Measurements from ENCODE around the gene SYT11.
"Not testable (repeated sequence)": the region's sequence is repeated elsewhere in the genome, so short reads cannot be mapped to it uniquely, and the experiment has no call there.

SYT11 gene

DNA sequence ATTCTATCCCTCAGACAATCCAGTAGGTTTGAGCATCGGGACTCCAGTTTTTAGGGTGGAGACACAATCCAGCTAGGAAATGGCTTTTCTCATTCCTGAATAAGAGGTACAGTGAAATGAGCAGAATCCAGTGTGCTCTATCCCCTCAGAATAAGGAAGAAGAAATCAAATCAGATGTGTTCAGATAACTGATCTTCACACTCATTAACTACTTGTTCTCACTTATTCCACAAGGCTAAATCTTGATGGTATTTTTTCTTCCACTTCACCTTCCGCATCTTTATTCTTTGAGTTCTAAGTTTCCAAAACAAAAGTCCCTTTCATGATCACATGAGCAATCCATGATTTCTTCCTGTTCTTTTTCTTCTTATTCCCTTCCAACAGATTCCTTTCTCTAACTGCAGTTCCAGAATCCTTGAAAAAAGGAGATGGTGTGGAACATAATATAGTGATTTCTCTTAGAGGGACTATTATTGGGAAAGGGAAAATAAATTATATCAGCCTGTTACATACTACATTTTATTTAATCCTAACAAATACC, 1.7 kb downstream of the SYT11 start:
- DNase-seq, result no peak

- no peak for DNase-seq
These were observed 2.5 kb downstream of the SYT11 start for GRCh38 chr1:155861896-155862295.

GRCh38 chr1:155864393-155864792, 5.0 kb downstream of the SYT11 start:
- DNase-seq, result no peak

- no peak for DNase-seq
These were observed 8.4 kb downstream of the SYT11 start for GRCh38 chr1:155867766-155868165.

GRCh38 chr1:155871390-155871789, 12.0 kb downstream of the SYT11 start:
- DNase-seq, result no peak

DNA sequence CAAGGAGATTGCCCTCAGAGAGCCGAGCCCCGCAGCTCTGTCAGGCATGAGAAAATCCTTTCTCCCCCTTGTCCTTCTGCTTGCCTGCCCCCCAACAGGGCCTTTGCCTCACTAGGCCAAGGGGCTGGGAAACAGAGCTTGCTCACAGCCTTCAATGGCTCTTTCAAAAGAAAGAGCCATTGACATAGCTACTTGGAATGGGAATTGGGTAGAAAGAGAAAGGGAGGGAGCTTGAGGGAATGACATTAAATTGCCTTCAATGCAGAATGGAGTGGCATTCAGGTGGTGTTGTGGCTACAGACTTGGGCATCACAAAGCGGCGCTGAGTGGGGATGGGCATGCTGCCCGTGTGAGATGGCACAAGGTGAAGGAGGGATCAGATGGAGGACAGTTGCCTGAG, 13.2 kb downstream of the SYT11 start:
- no peak for DNase-seq

DNA sequence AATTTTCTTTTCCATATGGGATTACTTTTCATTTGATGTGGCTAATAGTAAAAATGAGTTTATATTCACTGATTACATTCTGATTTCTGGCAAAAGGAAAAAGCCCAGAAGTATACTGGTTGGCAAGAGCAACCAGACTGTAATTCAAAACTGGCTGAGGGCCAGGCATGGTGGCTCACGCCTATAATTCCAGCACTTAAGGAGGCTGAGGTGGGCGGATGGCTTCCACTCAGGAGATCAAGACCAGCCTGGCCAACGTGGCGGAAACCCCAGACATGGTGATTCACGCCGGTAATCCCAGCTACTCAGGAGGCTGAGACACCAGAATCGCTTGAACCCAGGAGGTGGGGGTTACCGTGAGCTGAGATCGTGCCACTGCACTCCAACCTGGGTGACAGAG, 14.5 kb downstream of the SYT11 start:
- no peak for DNase-seq

GRCh38 chr1:155877945-155878344, 18.6 kb downstream of the SYT11 start:
- DNase-seq, result no peak

DNA sequence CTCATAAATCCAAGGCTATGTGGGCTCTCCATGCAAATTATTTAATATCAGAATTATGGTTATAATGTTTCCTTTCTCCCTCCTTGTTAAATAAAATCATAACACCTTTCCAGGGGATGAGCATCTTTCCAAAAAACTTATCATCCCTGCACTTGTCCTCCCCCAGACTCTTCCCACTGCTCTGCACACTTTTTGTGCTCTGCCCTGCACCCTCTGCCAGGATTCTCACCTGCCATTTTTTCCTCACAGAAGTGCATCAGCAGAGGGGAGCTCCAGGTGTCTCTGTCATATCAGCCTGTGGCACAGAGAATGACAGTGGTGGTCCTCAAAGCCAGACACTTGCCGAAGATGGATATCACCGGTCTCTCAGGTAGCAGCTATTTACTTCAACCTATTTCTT, 20.9 kb downstream of the SYT11 start:
- DNase-seq, result no peak

GRCh38 chr1:155880950-155881349, 21.6 kb downstream of the SYT11 start:
- DNase-seq, result no peak

DNA sequence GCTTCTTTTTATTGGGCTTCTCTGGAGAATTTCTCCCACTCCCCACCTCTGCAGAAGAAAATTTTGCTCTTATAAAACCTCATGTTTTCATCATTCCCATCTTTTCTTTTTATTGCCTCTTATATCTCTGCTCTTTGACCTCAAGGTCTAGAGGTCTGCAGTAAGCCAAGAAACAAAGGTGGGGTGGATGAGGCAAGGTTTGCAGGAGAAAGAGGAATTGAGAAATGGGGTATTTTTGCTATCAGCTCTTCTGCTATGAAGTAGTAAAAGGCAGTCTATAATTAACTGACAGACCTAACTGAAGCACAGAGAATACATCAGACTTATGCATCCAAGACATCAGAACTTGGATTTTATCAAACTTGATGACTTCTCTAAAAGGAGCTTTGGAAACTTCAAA, 22.9 kb downstream of the SYT11 start:
- DNase-seq, result no peak

GRCh38 chr1:155882766-155883165, 23.4 kb downstream of the SYT11 start:
- DNase-seq, result no peak

DNA sequence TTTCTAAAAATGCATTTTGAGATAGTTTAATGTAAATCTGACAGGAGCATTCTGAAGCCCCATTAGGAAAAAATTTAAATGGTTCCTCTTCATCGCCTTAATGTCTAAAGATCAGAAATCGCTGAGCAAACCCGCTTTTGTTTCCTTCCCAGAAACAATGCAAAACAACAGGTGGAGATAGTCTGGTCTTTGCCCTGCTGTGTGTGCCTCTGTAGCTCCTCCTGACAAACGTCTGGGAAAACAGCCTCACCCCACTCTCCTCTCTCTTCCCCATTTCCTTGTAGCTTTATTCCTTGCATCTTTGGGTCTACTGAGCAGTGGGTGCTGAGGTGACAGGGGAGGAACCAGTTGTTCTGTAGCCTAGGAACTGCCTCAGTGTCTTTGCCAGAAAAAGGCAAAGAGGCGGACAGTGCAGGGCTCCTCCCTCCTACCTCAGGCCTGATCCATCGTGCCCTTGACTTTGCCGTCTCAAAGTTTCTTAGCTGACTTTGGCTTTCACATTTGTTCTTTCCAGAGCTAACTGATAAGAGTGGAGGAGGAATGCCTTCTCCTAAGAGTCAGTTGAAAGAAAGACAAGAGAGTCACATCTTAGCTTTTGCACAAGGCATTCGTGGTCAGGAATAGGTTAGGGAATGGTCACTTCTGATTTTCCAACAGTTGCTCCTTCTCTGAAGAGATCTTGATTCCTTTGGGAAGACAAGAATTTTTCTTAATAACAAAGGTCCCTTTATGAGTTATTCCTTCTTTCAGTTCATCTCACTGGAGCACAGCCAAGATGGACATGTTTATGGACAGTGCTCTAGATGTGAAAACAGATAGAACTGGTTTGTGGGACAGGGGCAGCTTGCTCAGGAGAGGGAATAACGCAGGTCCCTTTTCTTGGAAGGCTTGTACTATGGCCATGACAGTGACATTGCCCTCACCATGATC, 24.9 kb downstream of the SYT11 start:
- DNase-seq, result no peak

- DNase-seq, result no peak
These were observed 25.6 kb downstream of the SYT11 start for GRCh38 chr1:155884982-155885381.

DNA sequence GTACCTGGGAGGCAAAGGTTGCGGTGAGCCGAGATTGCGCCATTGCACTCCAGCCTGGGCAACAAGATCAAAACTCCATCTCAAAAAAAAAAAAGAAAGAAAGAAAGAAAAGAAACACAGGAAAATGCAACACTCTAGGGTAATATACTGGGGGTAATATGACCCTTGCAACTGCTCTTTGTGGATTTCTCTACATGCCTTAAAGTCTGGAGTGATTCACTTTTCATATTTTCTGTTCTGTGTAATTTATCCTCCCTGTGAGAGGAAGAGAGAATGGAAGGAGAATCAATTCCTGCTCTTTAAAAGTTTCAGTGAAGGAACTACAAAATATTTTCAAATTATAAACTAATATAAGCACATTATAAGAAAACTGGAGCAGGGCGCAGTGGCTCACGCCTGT, 29.1 kb downstream of the SYT11 start:
- no peak for DNase-seq

DNA sequence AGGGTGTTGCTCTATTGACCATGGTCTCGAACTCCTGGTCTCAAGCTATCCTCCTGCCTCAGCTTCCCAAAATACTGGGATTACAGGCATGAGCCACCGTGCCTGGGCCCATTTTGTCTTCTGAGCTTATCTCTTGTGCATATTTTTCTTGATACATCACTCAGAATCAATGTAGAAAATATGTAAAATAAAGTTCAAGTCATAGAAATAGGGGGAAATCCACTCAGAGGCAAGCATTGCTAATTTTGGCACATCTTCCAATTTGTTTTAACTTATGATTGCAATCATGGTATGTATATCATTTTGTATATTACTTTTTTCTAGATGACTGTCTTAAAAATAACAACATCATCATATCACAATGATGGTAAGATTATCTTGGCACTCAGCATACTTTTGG, 30.2 kb downstream of the SYT11 start:
- no peak for DNase-seq

DNA sequence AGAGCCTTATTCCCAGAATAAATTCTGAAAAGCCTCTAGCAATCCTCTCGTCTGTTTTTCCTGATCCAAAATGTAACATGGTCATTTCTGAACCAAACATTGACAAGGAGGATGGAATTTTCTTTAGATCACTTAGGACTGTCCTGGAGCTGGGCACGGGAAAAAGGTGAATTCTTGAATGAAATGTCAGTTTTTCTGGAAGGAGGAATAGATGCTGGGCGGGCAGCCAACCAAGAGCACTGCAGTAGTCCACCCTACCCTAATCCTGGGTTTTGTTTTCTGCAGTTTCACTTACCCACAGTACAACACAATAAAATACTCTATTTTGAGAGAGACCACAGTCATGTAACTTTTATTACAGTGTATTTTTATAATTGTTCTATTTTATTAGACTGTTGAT, 30.9 kb downstream of the SYT11 start:
- DNase-seq, result no peak

- DNase-seq, result no peak
These were observed 33.4 kb downstream of the SYT11 start for GRCh38 chr1:155892796-155893195.

DNA sequence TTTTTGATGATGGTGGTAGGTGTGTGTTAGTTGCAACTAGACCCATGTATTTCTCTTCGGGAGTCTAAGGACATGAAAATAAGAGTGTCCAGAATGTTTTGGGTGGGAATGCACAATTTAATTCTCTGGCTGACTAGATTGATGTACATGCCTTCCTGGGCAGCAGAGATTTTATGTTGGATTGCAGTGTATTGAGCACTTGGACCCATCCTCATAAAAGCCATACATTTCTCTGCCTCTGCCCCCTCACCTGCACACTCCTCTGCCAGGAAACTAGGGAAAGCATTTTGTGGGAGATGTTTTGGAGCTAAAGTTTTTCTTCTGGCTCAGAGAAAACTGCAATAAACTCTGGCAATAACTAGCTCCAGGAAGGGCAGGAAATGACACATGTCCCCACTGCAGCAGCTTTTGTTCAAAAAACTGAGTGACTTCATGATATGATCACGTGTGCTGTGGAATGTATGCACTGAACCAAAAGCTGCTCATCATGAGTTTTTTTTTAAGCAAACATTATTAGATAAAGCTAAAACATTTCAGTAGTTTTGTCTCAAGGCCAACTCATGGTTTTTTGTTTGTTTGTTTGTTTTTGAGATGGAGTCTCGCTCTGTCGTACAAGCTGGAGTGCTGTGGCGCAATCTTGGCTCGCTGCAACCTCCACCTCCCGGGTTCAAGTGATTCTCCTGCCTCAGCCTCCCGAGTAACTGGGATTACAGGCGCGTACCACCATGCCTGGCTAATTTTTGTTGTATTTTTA, 34.2 kb downstream of the SYT11 start:
- peak in 2 of 5 donors; percentile 10 to 58 for DNase-seq

GRCh38 chr1:155895617-155896016, 36.2 kb downstream of the SYT11 start:
- DNase-seq, result not testable (repeated sequence)

- not testable (repeated sequence) for DNase-seq
These were observed 37.1 kb downstream of the SYT11 start for GRCh38 chr1:155896476-155896875.

DNA sequence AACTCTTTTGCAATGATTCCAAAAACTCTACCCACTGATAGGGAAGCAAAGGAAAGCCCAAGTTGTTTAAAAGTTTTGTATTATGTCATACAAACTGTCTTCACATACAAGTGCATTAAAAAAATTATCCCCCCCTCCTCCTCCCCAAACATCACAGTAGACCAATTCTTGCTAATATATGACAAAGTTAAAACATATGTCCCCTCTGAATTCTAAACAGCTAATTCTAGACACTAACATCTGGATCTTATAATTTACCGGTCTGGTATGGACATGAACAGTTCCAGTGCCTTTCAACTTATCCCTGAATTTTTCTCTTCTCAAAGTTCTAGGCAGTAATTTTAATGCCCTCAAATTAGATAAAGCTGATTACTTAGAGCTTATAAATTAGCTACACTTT, 38.4 kb downstream of the SYT11 start:
- no peak for DNase-seq

DNA sequence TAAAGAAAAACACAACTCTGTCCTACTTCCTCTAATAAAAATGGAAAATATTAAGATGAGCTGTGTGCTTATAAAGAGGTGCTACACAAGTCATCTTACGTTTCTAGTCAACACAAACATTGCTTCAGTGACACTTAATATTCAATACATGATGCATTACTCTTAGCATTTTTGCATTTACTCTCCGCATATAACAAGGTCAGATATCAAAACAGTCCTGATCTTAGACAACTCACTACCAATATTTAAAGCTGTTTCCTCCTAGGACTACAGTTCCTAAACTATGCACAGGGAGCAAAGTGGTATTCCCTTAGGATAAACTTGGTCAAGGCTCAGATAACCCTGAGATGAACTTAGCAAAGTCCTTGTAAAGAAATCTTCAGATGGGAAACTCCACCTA, 39.5 kb downstream of the SYT11 start:
- no peak for DNase-seq

DNA sequence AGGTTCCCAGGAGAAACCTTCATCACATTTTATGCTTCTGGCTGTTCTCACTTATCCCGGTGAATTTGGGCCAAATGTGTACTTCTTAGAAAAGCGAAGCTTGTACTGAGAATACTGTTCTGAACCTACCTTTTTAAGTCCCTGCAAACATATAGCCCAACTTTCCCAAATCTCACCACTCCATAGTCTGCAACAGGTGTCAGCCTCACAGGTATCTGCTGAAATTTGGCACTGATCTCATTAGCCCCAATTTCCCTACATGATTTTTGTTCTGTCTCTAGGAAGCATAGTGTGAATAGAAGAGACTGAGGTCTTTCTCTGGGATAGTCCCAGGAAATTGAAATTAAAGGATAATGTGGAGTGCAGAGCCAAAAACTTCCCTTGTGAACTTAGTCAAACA, 40.3 kb downstream of the SYT11 start:
- no peak for DNase-seq

Data from T-helper 1 cell (primary cell).